ENCODE data around the gene RNPEPL1. TPM values are rescaled to one million over a fixed set of nuclear protein-coding genes. Genes with fewer than 3 reads are reported as not detected.

Gene RNPEPL1
- total RNA-seq, 1 experiment from 2014 or later = 101 TPM

DNA sequence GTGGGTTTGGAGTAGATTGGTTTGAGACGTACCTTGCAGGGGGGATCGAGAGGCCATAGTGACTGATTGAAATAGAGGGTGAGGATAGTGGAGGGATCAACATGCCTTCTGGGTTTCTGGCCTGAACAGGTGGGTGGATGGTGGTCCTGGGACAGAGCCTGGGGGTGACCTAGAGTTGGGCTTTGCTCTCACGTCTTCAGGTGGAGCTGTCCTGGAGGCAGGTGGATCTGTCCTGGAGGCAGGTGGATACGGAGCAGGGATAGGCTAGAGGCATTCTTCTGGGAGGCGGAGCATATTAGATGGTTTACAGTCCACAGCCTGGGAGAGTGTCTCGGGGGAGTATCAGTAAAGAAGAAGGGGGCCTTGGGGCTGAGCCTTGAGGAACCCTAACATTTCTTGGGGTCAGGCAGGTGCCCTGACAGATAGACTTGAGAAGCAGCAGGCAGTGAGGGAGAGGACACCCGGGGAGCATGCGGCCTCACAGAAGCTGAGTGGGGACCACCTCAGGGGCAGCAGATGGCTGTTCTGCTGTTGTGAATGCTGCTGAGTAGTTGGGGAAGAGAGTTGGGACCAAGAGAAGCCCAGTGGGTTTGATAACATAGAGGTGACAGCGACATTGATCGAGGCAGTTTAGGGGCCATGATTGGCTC lies 19.8 kb downstream of the RNPEPL1 start:
- no peak overlapping the region for H3K27ac ChIP-seq
- no peaks in the 10 kb centered on the region for H3K27me3 ChIP-seq (ENCODE audit: insufficient read depth, low read depth)
- H3K36me3 ChIP-seq (ENCODE audit: low read depth) = no peaks in the 10 kb centered on the region
- peaks cover 28% of the 10 kb centered on the region for H3K4me1 ChIP-seq (replicated peaks; ENCODE audit: insufficient read depth)
- intact Hi-C loops (cut with micrococcal nuclease; ENCODE audit: unreplicated experiment) = no loop called here
- ChIA-PET CTCF (interaction anchor here (0.6 to 2.4 kb wide), 4 partner anchors 8 to 843 kb away, joined by 3 to 22 read pairs (median 8); no protein-coding TSS in a partner anchor), POLR2A (ENCODE audit: unreplicated experiment) (interaction anchor here (0.6 to 0.7 kb wide), 2 partner anchors 171 to 1049 kb away, joined by 3 to 4 read pairs; partner anchors contain the start of gene THAP4)
- no peaks in the 10 kb centered on the region for H3K9me2 ChIP-seq (ENCODE audit: insufficient read depth)
- H3K4me2 ChIP-seq = peak overlapping the region; percentile 97
- H2AFZ ChIP-seq = no peak overlapping the region
- H3K79me2 ChIP-seq (ENCODE audit: low read depth) = peaks cover 64% of the 10 kb centered on the region
- DNase-seq = no peak
- peaks cover 22% of the 10 kb centered on the region for H4K20me1 ChIP-seq (ENCODE audit: insufficient read depth)
- TF ChIP-seq EZH2 (IDR thresholded peaks at IDR 0.05; ENCODE audit: low read depth) = no peak
- TF ChIP-seq, protein P1, sequence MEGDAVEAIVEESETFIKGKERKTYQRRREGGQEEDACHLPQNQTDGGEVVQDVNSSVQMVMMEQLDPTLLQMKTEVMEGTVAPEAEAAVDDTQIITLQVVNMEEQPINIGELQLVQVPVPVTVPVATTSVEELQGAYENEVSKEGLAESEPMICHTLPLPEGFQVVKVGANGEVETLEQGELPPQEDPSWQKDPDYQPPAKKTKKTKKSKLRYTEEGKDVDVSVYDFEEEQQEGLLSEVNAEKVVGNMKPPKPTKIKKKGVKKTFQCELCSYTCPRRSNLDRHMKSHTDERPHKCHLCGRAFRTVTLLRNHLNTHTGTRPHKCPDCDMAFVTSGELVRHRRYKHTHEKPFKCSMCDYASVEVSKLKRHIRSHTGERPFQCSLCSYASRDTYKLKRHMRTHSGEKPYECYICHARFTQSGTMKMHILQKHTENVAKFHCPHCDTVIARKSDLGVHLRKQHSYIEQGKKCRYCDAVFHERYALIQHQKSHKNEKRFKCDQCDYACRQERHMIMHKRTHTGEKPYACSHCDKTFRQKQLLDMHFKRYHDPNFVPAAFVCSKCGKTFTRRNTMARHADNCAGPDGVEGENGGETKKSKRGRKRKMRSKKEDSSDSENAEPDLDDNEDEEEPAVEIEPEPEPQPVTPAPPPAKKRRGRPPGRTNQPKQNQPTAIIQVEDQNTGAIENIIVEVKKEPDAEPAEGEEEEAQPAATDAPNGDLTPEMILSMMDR (conservative IDR thresholded peaks at IDR 0.05) = no peak
- BruUV-seq (replicated peaks) = no TSS peak
- no peaks in the 10 kb centered on the region for H3K9me3 ChIP-seq (ENCODE audit: insufficient read depth, low read depth)
- peak overlapping the region; percentile 83 for H3K4me3 ChIP-seq
- peaks cover 14% of the 10 kb centered on the region; the same call in 1 of the 2 replicates for H3F3A ChIP-seq (ENCODE audit: insufficient read depth, low read depth)

DNA sequence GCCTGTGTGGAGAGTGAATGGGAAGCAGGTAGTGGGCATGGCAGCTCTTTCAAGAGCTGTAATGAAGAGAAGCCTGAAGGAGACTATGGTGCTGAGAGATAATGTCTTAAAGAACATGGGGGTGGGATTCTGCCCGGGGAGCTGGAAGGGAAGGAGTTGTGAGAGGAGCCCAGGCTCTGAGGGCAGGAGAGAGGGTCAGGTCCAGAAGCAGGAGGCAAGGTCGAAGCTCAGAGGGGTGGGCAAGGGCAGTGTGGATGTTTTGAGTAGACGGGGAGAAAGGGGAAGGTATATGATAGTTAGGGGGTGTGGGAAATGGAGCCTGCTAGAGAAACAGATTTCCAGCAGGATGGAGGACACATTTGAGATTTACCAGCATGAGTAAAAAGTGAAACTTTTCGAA lies 20.4 kb downstream of the RNPEPL1 start:
- no peak for DNase-seq
- no peak overlapping the region for H3K27ac ChIP-seq
- H3K79me2 ChIP-seq (ENCODE audit: low read depth) = peaks cover 58% of the 10 kb centered on the region
- no peaks in the 10 kb centered on the region for H3K36me3 ChIP-seq (ENCODE audit: low read depth)
- no TSS peak for BruUV-seq (replicated peaks)
- no peaks in the 10 kb centered on the region for H3K9me3 ChIP-seq (ENCODE audit: insufficient read depth, low read depth)
- ChIA-PET POLR2A (ENCODE audit: unreplicated experiment) (no interaction called here), CTCF (interaction anchor here (0.6 kb wide), 1 partner anchor 9 kb away, joined by 3 read pairs; no protein-coding TSS in a partner anchor)
- H4K20me1 ChIP-seq (ENCODE audit: insufficient read depth) = peaks cover 22% of the 10 kb centered on the region
- no peak overlapping the region for H3K4me3 ChIP-seq
- peaks cover 11% of the 10 kb centered on the region; the same call in 1 of the 2 replicates for H3F3A ChIP-seq (ENCODE audit: insufficient read depth, low read depth)
- no peaks in the 10 kb centered on the region for H3K9me2 ChIP-seq (ENCODE audit: insufficient read depth)
- H3K4me1 ChIP-seq (replicated peaks; ENCODE audit: insufficient read depth) = peaks cover 28% of the 10 kb centered on the region
- H3K4me2 ChIP-seq = peak overlapping the region; percentile 97
- H3K27me3 ChIP-seq (ENCODE audit: insufficient read depth, low read depth) = no peaks in the 10 kb centered on the region
- TF ChIP-seq EZH2 (IDR thresholded peaks at IDR 0.05; ENCODE audit: low read depth) = no peak
- TF ChIP-seq, protein P1 (conservative IDR thresholded peaks at IDR 0.05) = no peak
- H2AFZ ChIP-seq = no peak overlapping the region
- intact Hi-C loops (cut with micrococcal nuclease; ENCODE audit: unreplicated experiment) = no loop called here

DNA sequence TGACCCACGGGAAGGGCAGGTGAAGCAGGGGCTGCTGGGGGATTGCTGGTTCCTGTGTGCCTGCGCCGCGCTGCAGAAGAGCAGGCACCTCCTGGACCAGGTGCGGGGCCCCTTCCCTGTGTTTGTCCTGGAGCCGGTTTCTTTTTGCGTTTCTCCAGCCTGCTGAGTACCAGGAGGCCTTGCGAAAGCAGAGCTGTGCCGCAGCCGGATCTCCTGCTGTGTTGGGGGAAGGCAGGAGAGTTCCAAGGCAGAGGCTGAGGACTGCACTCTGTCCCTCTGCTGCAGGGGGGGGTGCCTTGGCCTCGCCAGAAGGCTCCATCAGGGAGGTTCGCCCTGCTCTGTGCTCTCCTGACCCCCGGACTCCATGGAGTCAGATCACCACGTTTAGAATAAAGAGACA lies 21.1 kb downstream of the RNPEPL1 start:
- H4K20me1 ChIP-seq (ENCODE audit: insufficient read depth) = peaks cover 22% of the 10 kb centered on the region
- CTCF ChIA-PET = interaction anchor here (0.6 kb wide), 1 partner anchor 10 kb away, joined by 3 read pairs; no protein-coding TSS in a partner anchor

More for the DNA sequence above, 21.1 kb downstream of the RNPEPL1 start:
- Histone ChIP-seq H3K36me3 (ENCODE audit: low read depth) (no peaks in the 10 kb centered on the region), H2AFZ (no peak overlapping the region), H3K27me3 (ENCODE audit: insufficient read depth, low read depth) (no peaks in the 10 kb centered on the region), H3F3A (ENCODE audit: insufficient read depth, low read depth) (peaks cover 9% of the 10 kb centered on the region; the same call in 1 of the 2 replicates), H3K4me1 (replicated peaks; ENCODE audit: insufficient read depth) (peaks cover 25% of the 10 kb centered on the region), H3K79me2 (ENCODE audit: low read depth) (peaks cover 51% of the 10 kb centered on the region), H3K9me2 (ENCODE audit: insufficient read depth) (no peaks in the 10 kb centered on the region), H3K9me3 (ENCODE audit: insufficient read depth, low read depth) (no peaks in the 10 kb centered on the region), H3K4me2 (no peak overlapping the region), H3K4me3 (no peak overlapping the region), H3K27ac (no peak overlapping the region)
- intact Hi-C loops (cut with micrococcal nuclease; ENCODE audit: unreplicated experiment) = no loop called here
- DNase-seq = no peak
- TF ChIP-seq EZH2 (IDR thresholded peaks at IDR 0.05; ENCODE audit: low read depth) = no peak
- TF ChIP-seq, protein P1 (conservative IDR thresholded peaks at IDR 0.05) = no peak
- POLR2A ChIA-PET (ENCODE audit: unreplicated experiment) = no interaction called here
- no TSS peak for BruUV-seq (replicated peaks)
